ENCODE results near the gene ANTXR1.

ANTXR1 gene

DNA sequence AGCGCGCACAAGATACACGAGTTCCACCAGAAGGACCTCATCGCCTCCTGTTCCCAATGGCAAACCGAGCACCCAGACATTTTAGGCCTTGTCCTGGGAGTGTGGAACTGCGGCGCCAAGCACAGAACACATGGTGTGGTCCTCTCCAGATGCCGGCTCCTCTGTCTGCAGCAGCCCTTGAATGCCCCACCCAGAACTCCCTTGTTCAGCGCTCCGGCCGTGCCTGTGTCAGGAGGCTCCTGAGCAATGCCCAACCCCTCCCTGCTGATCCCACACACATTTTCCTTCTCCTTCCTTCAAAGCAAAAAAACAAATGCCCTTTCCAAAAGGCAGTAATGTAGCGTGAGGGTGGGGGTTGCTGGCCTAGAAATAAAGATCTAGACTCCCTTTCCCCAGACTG lies 284.2 kb downstream of the ANTXR1 start:
- TF ChIP-seq CSDC2 (CRISPR knock-in tag; IDR thresholded peaks at IDR 0.05) = no peak
- TF ChIP-seq, protein P1, sequence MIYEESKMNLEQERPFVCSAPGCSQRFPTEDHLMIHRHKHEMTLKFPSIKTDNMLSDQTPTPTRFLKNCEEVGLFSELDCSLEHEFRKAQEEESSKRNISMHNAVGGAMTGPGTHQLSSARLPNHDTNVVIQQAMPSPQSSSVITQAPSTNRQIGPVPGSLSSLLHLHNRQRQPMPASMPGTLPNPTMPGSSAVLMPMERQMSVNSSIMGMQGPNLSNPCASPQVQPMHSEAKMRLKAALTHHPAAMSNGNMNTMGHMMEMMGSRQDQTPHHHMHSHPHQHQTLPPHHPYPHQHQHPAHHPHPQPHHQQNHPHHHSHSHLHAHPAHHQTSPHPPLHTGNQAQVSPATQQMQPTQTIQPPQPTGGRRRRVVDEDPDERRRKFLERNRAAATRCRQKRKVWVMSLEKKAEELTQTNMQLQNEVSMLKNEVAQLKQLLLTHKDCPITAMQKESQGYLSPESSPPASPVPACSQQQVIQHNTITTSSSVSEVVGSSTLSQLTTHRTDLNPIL (CRISPR knock-in tag; IDR thresholded peaks at IDR 0.05; ENCODE audit: low read depth) = no peak
- TF ChIP-seq, protein P2, sequence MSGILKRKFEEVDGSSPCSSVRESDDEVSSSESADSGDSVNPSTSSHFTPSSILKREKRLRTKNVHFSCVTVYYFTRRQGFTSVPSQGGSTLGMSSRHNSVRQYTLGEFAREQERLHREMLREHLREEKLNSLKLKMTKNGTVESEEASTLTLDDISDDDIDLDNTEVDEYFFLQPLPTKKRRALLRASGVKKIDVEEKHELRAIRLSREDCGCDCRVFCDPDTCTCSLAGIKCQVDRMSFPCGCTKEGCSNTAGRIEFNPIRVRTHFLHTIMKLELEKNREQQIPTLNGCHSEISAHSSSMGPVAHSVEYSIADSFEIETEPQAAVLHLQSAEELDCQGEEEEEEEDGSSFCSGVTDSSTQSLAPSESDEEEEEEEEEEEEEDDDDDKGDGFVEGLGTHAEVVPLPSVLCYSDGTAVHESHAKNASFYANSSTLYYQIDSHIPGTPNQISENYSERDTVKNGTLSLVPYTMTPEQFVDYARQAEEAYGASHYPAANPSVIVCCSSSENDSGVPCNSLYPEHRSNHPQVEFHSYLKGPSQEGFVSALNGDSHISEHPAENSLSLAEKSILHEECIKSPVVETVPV (CRISPR knock-in tag; IDR thresholded peaks at IDR 0.05) = no peak
- TF ChIP-seq ARNTL (CRISPR knock-in tag; IDR thresholded peaks at IDR 0.05; ENCODE audit: borderline replicate concordance, low read depth) = no peak
- TF ChIP-seq OSR1 (CRISPR knock-in tag; IDR thresholded peaks at IDR 0.05) = no peak
- no peak for TF ChIP-seq POU6F1 (CRISPR knock-in tag; IDR thresholded peaks at IDR 0.05; ENCODE audit: borderline replicate concordance, low read depth)
- no peak for TF ChIP-seq SNAI2 (CRISPR knock-in tag; IDR thresholded peaks at IDR 0.05)
- TF ChIP-seq, protein P3, sequence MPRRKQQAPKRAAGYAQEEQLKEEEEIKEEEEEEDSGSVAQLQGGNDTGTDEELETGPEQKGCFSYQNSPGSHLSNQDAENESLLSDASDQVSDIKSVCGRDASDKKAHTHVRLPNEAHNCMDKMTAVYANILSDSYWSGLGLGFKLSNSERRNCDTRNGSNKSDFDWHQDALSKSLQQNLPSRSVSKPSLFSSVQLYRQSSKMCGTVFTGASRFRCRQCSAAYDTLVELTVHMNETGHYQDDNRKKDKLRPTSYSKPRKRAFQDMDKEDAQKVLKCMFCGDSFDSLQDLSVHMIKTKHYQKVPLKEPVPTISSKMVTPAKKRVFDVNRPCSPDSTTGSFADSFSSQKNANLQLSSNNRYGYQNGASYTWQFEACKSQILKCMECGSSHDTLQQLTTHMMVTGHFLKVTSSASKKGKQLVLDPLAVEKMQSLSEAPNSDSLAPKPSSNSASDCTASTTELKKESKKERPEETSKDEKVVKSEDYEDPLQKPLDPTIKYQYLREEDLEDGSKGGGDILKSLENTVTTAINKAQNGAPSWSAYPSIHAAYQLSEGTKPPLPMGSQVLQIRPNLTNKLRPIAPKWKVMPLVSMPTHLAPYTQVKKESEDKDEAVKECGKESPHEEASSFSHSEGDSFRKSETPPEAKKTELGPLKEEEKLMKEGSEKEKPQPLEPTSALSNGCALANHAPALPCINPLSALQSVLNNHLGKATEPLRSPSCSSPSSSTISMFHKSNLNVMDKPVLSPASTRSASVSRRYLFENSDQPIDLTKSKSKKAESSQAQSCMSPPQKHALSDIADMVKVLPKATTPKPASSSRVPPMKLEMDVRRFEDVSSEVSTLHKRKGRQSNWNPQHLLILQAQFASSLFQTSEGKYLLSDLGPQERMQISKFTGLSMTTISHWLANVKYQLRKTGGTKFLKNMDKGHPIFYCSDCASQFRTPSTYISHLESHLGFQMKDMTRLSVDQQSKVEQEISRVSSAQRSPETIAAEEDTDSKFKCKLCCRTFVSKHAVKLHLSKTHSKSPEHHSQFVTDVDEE (CRISPR knock-in tag; IDR thresholded peaks at IDR 0.05) = no peak
- TF ChIP-seq ZNF565 (CRISPR knock-in tag; conservative IDR thresholded peaks at IDR 0.05; ENCODE audit: low read depth) = no peak
- no peak for TF ChIP-seq BACH2 (CRISPR knock-in tag; IDR thresholded peaks at IDR 0.05; ENCODE audit: borderline replicate concordance)
- TF ChIP-seq TOX (CRISPR knock-in tag; IDR thresholded peaks at IDR 0.05; ENCODE audit: borderline replicate concordance) = no peak
- no peak for TF ChIP-seq PPARA (CRISPR knock-in tag; IDR thresholded peaks at IDR 0.05; ENCODE audit: borderline replicate concordance)
- TF ChIP-seq ISL1 (CRISPR knock-in tag; IDR thresholded peaks at IDR 0.05) = no peak
- no peak for TF ChIP-seq TCF4 (CRISPR knock-in tag; IDR thresholded peaks at IDR 0.05; ENCODE audit: borderline replicate concordance)
- no peak for TF ChIP-seq ZNF8 (CRISPR knock-in tag; IDR thresholded peaks at IDR 0.05)
- TF ChIP-seq RARB (CRISPR knock-in tag; IDR thresholded peaks at IDR 0.05) = no peak
- no peak for TF ChIP-seq ZFP3 (CRISPR knock-in tag; IDR thresholded peaks at IDR 0.05)
- no peak for TF ChIP-seq GLIS3 (CRISPR knock-in tag; IDR thresholded peaks at IDR 0.05)
- TF ChIP-seq ZC3H10 (CRISPR knock-in tag; IDR thresholded peaks at IDR 0.05) = no peak
- no peak for TF ChIP-seq ZFP30 (CRISPR knock-in tag; IDR thresholded peaks at IDR 0.05)
- ATAC-seq = no peak

DNA sequence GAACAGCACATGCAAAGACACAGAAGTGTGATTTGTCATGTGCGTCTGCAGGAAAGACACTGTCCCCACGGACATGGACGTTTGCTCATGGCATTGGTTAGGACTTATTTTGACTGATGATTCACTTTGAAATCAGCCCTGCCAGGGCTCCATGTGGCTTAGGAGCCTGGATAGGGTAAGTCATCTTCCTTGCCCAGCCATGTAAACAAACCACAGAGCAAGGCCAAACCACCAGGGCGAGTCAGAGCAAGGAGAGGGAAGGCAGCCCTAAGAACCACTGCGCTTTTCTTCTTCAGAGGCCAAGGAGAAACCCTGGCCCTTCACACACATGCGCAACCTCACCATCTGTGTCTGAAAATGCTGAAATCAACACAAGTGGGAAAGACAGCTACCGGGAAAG lies 285.3 kb downstream of the ANTXR1 start:
- ATAC-seq = peak; percentile 88
- TF ChIP-seq, protein P2 (CRISPR knock-in tag; IDR thresholded peaks at IDR 0.05) = no peak
- TF ChIP-seq, protein P1 (CRISPR knock-in tag; IDR thresholded peaks at IDR 0.05; ENCODE audit: low read depth) = no peak
- TF ChIP-seq GLIS3 (CRISPR knock-in tag; IDR thresholded peaks at IDR 0.05) = no peak
- TF ChIP-seq ZFP3 (CRISPR knock-in tag; IDR thresholded peaks at IDR 0.05) = no peak
- no peak for TF ChIP-seq CSDC2 (CRISPR knock-in tag; IDR thresholded peaks at IDR 0.05)
- no peak for TF ChIP-seq POU6F1 (CRISPR knock-in tag; IDR thresholded peaks at IDR 0.05; ENCODE audit: borderline replicate concordance, low read depth)
- TF ChIP-seq TOX (CRISPR knock-in tag; IDR thresholded peaks at IDR 0.05; ENCODE audit: borderline replicate concordance) = no peak
- TF ChIP-seq ZNF565 (CRISPR knock-in tag; conservative IDR thresholded peaks at IDR 0.05; ENCODE audit: low read depth) = no peak
- TF ChIP-seq ESRRG (CRISPR knock-in tag; IDR thresholded peaks at IDR 0.05) = no peak
- no peak for TF ChIP-seq PATZ1 (CRISPR knock-in tag; IDR thresholded peaks at IDR 0.05; ENCODE audit: borderline replicate concordance)
- TF ChIP-seq ZNF70 (CRISPR knock-in tag; IDR thresholded peaks at IDR 0.05) = no peak
- no peak for TF ChIP-seq BACH2 (CRISPR knock-in tag; IDR thresholded peaks at IDR 0.05; ENCODE audit: borderline replicate concordance)
- TF ChIP-seq TCF4 (CRISPR knock-in tag; IDR thresholded peaks at IDR 0.05; ENCODE audit: borderline replicate concordance) = no peak
- TF ChIP-seq ZC3H10 (CRISPR knock-in tag; IDR thresholded peaks at IDR 0.05) = no peak
- no peak for TF ChIP-seq PPARA (CRISPR knock-in tag; IDR thresholded peaks at IDR 0.05; ENCODE audit: borderline replicate concordance)
